IMR-90 (cell line): ENCODE data around the gene ART3. TPM values are rescaled to one million over a fixed set of nuclear protein-coding genes. Genes with fewer than 3 reads are reported as not detected.

ENCODE experiments used
- ATAC-seq: fragments of 200-7000 bp; cut with Tn5 transposase; 2 replicates; pipeline ENCODE4 v1.9.1; 2020; ENCODE audit warnings: low read depth, mild to moderate bottlenecking, moderate library complexity
- BruUV-seq: library from RNA; stranded (reverse); fragments of 400-500 nt; replicated peaks from 2 replicates; lab custom pipeline; 2021; lab: Mats Ljungman, UMichigan
- CTCF ChIA-PET: fragments of 300-600 bp; formaldehyde crosslinking; extraction: SDS; loops from one replicate; lab custom pipeline; 2021; ENCODE audit warnings: antibody characterized with exemption; lab: Yijun Ruan, JAX
- POLR2A ChIA-PET: fragments of 300-600 bp; sonication (Branson Sonifier 250); formaldehyde crosslinking; loops from one replicate; lab custom pipeline; 2022; ENCODE audit warnings: antibody characterized with exemption; ENCODE audit not compliant: unreplicated experiment; lab: Charles Lee
- DNase-seq: peaks from one replicate; pipeline ENCODE4 v3.0.0; 2013
- H2AFZ ChIP-seq: replicated peaks from 2 replicates; pipeline ENCODE3; 2013; ENCODE audit warnings: low read length, mild to moderate bottlenecking; ENCODE audit not compliant: poor library complexity
- H2AK5ac ChIP-seq: 2 replicates; pipeline ENCODE4 v1.6.1; 2013; ENCODE audit warnings: low read depth, low read length, inconsistent platforms
- H2AK9ac ChIP-seq: replicated peaks from 2 replicates; pipeline ENCODE3; 2013; ENCODE audit warnings: mild to moderate bottlenecking, low read depth, low read length, moderate library complexity; ENCODE audit not compliant: poor library complexity
- H2BK120ac ChIP-seq: 2 replicates; pipeline ENCODE4 v1.6.1; 2013; ENCODE audit warnings: low read depth, low read length, inconsistent platforms
- H2BK15ac ChIP-seq: 3 replicates; pipeline ENCODE4 v1.6.1; 2013; ENCODE audit warnings: low read depth, low read length, inconsistent platforms
- H2BK20ac ChIP-seq: 2 replicates; pipeline ENCODE4 v1.6.1; 2013; ENCODE audit warnings: low read depth, mild to moderate bottlenecking, inconsistent platforms, low read length, moderate library complexity
- H2BK5ac ChIP-seq: 2 replicates; pipeline ENCODE4 v1.6.1; 2013; ENCODE audit warnings: mild to moderate bottlenecking, low read depth, low read length, inconsistent platforms; ENCODE audit not compliant: poor library complexity, severe bottlenecking
- H3K14ac ChIP-seq: replicated peaks from 2 replicates; pipeline ENCODE4 v1.6.1; 2013; ENCODE audit warnings: low read depth, low read length, inconsistent platforms
- H3K18ac ChIP-seq: 2 replicates; pipeline ENCODE4 v1.6.1; 2013; ENCODE audit warnings: low read depth, low read length, control low read depth
- H3K23ac ChIP-seq: 2 replicates; pipeline ENCODE4 v1.6.1; 2013; ENCODE audit warnings: low read depth, low read length, inconsistent platforms
- H3K27ac ChIP-seq: 2 replicates; pipeline ENCODE4 v1.5.1; 2013; ENCODE audit warnings: mild to moderate bottlenecking, control low read depth, low read length; ENCODE audit not compliant: insufficient read depth
- H3K27me3 ChIP-seq: 2 replicates; pipeline ENCODE4 v1.6.1; 2013; ENCODE audit warnings: low read length; ENCODE audit not compliant: control insufficient read depth, insufficient read depth
- H3K36me3 ChIP-seq: 2 replicates; pipeline ENCODE4 v1.6.1; 2013; ENCODE audit warnings: low read length, mixed read lengths; ENCODE audit not compliant: control insufficient read depth, insufficient read depth
- H3K4ac ChIP-seq: 2 replicates; pipeline ENCODE4 v1.6.1; 2013; ENCODE audit warnings: low read depth, low read length, inconsistent platforms
- H3K4me1 ChIP-seq: 2 replicates; pipeline ENCODE4 v1.6.1; 2013; ENCODE audit warnings: low read length, mixed read lengths; ENCODE audit not compliant: control insufficient read depth, insufficient read depth
- H3K4me2 ChIP-seq: 2 replicates; pipeline ENCODE4 v1.6.1; 2013; ENCODE audit warnings: low read depth, mild to moderate bottlenecking, control low read depth, low read length, moderate library complexity
- H3K4me3 ChIP-seq: 2 replicates; pipeline ENCODE4 v1.5.1; 2013; ENCODE audit warnings: low read depth, mild to moderate bottlenecking, control low read depth, low read length, moderate library complexity; ENCODE audit not compliant: insufficient read depth
- H3K56ac ChIP-seq: 2 replicates; pipeline ENCODE4 v1.6.1; 2013; ENCODE audit warnings: low read length, inconsistent platforms; ENCODE audit not compliant: insufficient read depth; ENCODE audit errors: extremely low read depth
- H3K79me1 ChIP-seq, 2 experiments: 2 replicates each; pipeline ENCODE4 v1.6.1; 2013; ENCODE audit warnings: low read length in 2 of 2, inconsistent platforms in 1 of 2, low read depth in 1 of 2
- H3K9ac ChIP-seq: 2 replicates; pipeline ENCODE4 v1.6.1; 2013; ENCODE audit warnings: low read depth, low read length, control low read depth
- H3K9me1 ChIP-seq: 2 replicates; pipeline ENCODE4 v1.6.1; 2013; ENCODE audit warnings: low read length, inconsistent platforms; ENCODE audit not compliant: insufficient read depth
- H3K9me3 ChIP-seq: 2 replicates; pipeline ENCODE4 v1.6.1; 2013; ENCODE audit warnings: low read length; ENCODE audit not compliant: control insufficient read depth, insufficient read depth
- H4K20me1 ChIP-seq: 2 replicates; pipeline ENCODE4 v1.6.1; 2013; ENCODE audit warnings: low read length, inconsistent platforms; ENCODE audit not compliant: insufficient read depth
- H4K5ac ChIP-seq: 2 replicates; pipeline ENCODE4 v1.6.1; 2013; ENCODE audit warnings: mild to moderate bottlenecking, low read depth, low read length, control low read depth
- H4K8ac ChIP-seq, 2 experiments: 2 replicates each; pipeline ENCODE4 v1.6.1; 2013; ENCODE audit warnings: low read depth in 2 of 2, low read length in 2 of 2, control low read depth in 1 of 2, inconsistent platforms in 1 of 2
- H4K91ac ChIP-seq: 2 replicates; pipeline ENCODE4 v1.6.1; 2013; ENCODE audit warnings: low read depth, low read length, inconsistent platforms; ENCODE audit not compliant: insufficient read depth
- BHLHE40 ChIP-seq: fragments of 150-350 bp; IDR thresholded peaks from 2 replicates; pipeline ENCODE4 v1.6.1; 2016; ENCODE audit warnings: mild to moderate bottlenecking, low read depth, low read length
- CEBPB ChIP-seq: IDR thresholded peaks from 2 replicates; pipeline ENCODE4 v1.6.1; 2012; ENCODE audit warnings: low read depth, low read length, improper control_type of control experiment
- CHD1 ChIP-seq: IDR thresholded peaks from 2 replicates; pipeline ENCODE4 v1.6.1; 2012; ENCODE audit warnings: low read depth, low read length, improper control_type of control experiment
- CTCF ChIP-seq: conservative IDR thresholded peaks from 2 replicates; pipeline ENCODE4 v1.5.1; 2012; ENCODE audit warnings: mild to moderate bottlenecking, low read depth, low read length, improper control_type of control experiment
- ELK1 ChIP-seq: fragments of 150-350 bp; IDR thresholded peaks from 2 replicates; pipeline ENCODE4 v1.6.1; 2016; ENCODE audit warnings: low read depth, mild to moderate bottlenecking, low read length, moderate library complexity, borderline replicate concordance
- MAFK ChIP-seq: IDR thresholded peaks from 2 replicates; pipeline ENCODE4 v1.6.1; 2012; ENCODE audit warnings: low read depth, low read length, improper control_type of control experiment
- MAZ ChIP-seq: IDR thresholded peaks from 2 replicates; pipeline ENCODE4 v1.6.1; 2012; ENCODE audit warnings: low read depth, mild to moderate bottlenecking, low read length, improper control_type of control experiment, moderate library complexity, borderline replicate concordance
- MXI1 ChIP-seq: IDR thresholded peaks from 2 replicates; pipeline ENCODE4 v1.6.1; 2012; ENCODE audit warnings: low read depth, mild to moderate bottlenecking, low read length, moderate library complexity, borderline replicate concordance
- NFE2L2 ChIP-seq: fragments of 150-350 bp; IDR thresholded peaks from 2 replicates; pipeline ENCODE4 v1.6.1; 2016; ENCODE audit warnings: low read depth, mild to moderate bottlenecking, low read length
- POLR2A ChIP-seq: IDR thresholded peaks from 2 replicates; pipeline ENCODE4 v1.6.1; 2012; ENCODE audit warnings: mild to moderate bottlenecking, low read depth, low read length
- RAD21 ChIP-seq: IDR thresholded peaks from 2 replicates; pipeline ENCODE4 v1.6.1; 2012; ENCODE audit warnings: low read length, improper control_type of control experiment
- RCOR1 ChIP-seq: IDR thresholded peaks from 2 replicates; pipeline ENCODE4 v1.6.1; 2012; ENCODE audit warnings: mild to moderate bottlenecking, low read length, improper control_type of control experiment; ENCODE audit not compliant: insufficient replicate concordance
- RFX5 ChIP-seq: IDR thresholded peaks from 2 replicates; pipeline ENCODE4 v1.8.0; 2012; ENCODE audit warnings: low read depth, mild to moderate bottlenecking, low read length, moderate library complexity
- SMC3 ChIP-seq: fragments of 150-350 bp; IDR thresholded peaks from 2 replicates; pipeline ENCODE4 v1.6.1; 2016; ENCODE audit warnings: low read depth, mild to moderate bottlenecking, antibody characterized with exemption, low read length, moderate library complexity
- USF2 ChIP-seq: fragments of 150-350 bp; IDR thresholded peaks from 2 replicates; pipeline ENCODE4 v1.6.1; 2017; ENCODE audit warnings: mild to moderate bottlenecking, antibody characterized with exemption, low read length, low read depth
- WGBS, 2 experiments: methylation state at CpG; one replicate each; pipeline versions ENCODE4 v1.1.5 to v1.1.7; 2013; ENCODE audit warnings: missing lambda C conversion rate in 2 of 2; ENCODE audit not compliant: insufficient read length in 1 of 2; ENCODE audit errors: extremely low coverage in 2 of 2; 5-methylcytosine and 5-hydroxymethylcytosine counted together
- dilution Hi-C: fragments of 300-500 bp; cut with HindIII; formaldehyde crosslinking; loops from one replicate; pipeline ENCODE4 v1.14.3; 2018; ENCODE audit warnings: low sequenced_read_pairs; ENCODE audit not compliant: unreplicated experiment
- in situ Hi-C: fragments of 300-500 bp; cut with MboI; formaldehyde crosslinking; loops from 3 replicates; pipeline ENCODE4 v1.14.3; 2019; ENCODE audit warnings: low sequenced_read_pairs, inconsistent platforms, mixed read lengths
- intact Hi-C: fragments of 100-400 bp; cut with micrococcal nuclease; formaldehyde crosslinking; loops from 2 replicates; pipeline ENCODE4 v1.10.0; 2022
- polyA plus RNA-seq, 3 experiments: library from polyadenylated mRNA; depleted of rRNA; stranded (reverse); fragments of >200 nt; gene quantifications; 2 replicates each; pipeline ENCODE4 v1.2.3, GENCODE V29; 2012; ENCODE audit warnings: low replicate concordance in 1 of 3
- total RNA-seq: library from RNA; depleted of rRNA; stranded (reverse); fragments of >200 nt; gene quantifications from 2 replicates; pipeline ENCODE4 v1.2.3, GENCODE V29; 2012

Gene ART3
- total and polyA plus RNA-seq, 2 of the 4 experiments (the other 2 are of a cell fraction), result 0.15 TPM; not detected in 1

- Histone ChIP-seq H3K18ac (no peak overlapping the region), H4K5ac (no peak overlapping the region), H3K4me2 (no peak overlapping the region), H3K27ac (no peak overlapping the region), H3K14ac (no peak overlapping the region), H2BK120ac (no peak overlapping the region), H2AK9ac (no peak overlapping the region), H3K9me3 (no peaks in the 10 kb centered on the region), H3K27me3 (peaks cover 27% of the 10 kb centered on the region), H3K4me1 (no peaks in the 10 kb centered on the region), H3K79me1 (no peaks in the 10 kb centered on the region), H2BK5ac (no peak overlapping the region), H2BK15ac (no peak overlapping the region), H4K91ac (no peak overlapping the region), H3K56ac (no peak overlapping the region), H2AK5ac (no peak overlapping the region), H2AFZ (no peak overlapping the region), H4K20me1 (no peaks in the 10 kb centered on the region), H3K9ac (no peak overlapping the region), H2BK20ac (no peak overlapping the region), H3K23ac (no peak overlapping the region), H3K9me1 (no peaks in the 10 kb centered on the region), H3K4me3 (no peak overlapping the region), H3K36me3 (no peaks in the 10 kb centered on the region), H3K4ac (no peak overlapping the region), H4K8ac (no peak overlapping the region)
- dilution Hi-C loops, result no loop called here
- WGBS, 2 experiments, result no CpG with 5 or more reads among the region's 3 CpGs
- intact Hi-C loops, result loop anchor here (10.0 kb wide), 1 partner anchor 189 kb away; no protein-coding TSS in a partner anchor
- ChIA-PET CTCF (interaction anchor here (0.6 to 1.1 kb wide), 2 partner anchors 9 to 169 kb away, joined by 3 read pairs; partner anchors contain the start of gene ART3), POLR2A (interaction anchor here (0.6 kb wide), 1 partner anchor 182 kb away, joined by 3 read pairs; no protein-coding TSS in a partner anchor)
- no TSS peak for BruUV-seq
- in situ Hi-C loops, result no loop called here
- no peak for TF ChIP-seq NFE2L2
- no peak for TF ChIP-seq MXI1
- no peak for TF ChIP-seq USF2
- no peak for TF ChIP-seq RFX5
- no peak for TF ChIP-seq CHD1
- no peak for TF ChIP-seq BHLHE40
- no peak for TF ChIP-seq ELK1
- TF ChIP-seq RAD21, result no peak
- no peak for TF ChIP-seq MAFK
- no peak for TF ChIP-seq CEBPB
- no peak for TF ChIP-seq CTCF
- no peak for TF ChIP-seq SMC3
- no peak for TF ChIP-seq MAZ
- TF ChIP-seq POLR2A, result no peak
- no peak for TF ChIP-seq RCOR1
- no peak for ATAC-seq
- no peak for DNase-seq
These were observed 9.0 kb downstream of the ART3 start for GRCh38 chr4:76083386-76083988.
